ENCODE results near the gene TMEM140. TPM values are rescaled to one million over a fixed set of nuclear protein-coding genes. Genes with fewer than 3 reads are reported as not detected.
A peak's percentile ranks its signal among the peaks of the same experiment; 100 is the strongest.
"Not testable (repeated sequence)": the region's sequence is repeated elsewhere in the genome, so short reads cannot be mapped to it uniquely, and the experiment has no call there.

Gene TMEM140
- total RNA-seq, 1 donor from 2014 or later: 29.3 TPM

DNA sequence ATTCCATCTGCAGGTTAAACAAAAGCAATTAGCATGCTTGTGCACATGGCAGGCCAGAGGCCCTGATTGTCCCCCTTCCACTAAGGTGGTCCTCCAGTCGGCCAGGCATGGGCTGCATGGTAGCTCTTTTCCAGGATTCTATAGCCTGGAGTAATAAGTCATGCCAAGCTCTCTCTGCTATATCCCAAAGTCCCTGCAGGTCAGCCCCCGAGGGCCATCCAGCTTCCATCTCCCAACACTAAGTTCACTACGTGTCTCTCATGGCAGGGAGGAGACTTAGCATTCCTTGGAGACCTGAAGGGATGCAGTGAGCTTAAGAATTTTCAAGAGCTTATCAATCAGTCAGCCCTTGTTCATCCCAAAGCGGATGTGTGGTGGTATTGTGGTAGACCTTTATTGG lies 26.0 kb downstream of the TMEM140 start:
- not testable (repeated sequence) for DNase-seq (ENCODE audit: low read depth)

DNA sequence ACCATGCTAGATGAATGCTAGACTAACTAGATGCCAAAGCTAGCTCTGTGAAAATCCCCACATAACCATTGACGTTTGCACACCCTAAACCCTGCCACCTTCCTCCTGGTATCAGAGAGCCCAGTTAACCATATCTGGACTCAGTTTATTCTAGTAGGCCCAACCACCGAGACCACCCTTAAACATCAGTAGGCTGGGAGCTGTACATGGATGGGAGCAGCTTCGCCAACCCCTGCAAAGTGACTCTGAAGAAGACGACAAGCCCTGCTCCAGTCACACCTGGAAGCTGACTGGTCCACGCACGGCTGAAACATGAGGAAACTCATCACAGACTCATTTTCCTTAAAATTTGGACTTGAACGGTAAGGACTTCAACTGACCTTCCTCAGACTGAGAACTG lies 27.1 kb downstream of the TMEM140 start:
- DNase-seq (ENCODE audit: low read depth): no peak

DNA sequence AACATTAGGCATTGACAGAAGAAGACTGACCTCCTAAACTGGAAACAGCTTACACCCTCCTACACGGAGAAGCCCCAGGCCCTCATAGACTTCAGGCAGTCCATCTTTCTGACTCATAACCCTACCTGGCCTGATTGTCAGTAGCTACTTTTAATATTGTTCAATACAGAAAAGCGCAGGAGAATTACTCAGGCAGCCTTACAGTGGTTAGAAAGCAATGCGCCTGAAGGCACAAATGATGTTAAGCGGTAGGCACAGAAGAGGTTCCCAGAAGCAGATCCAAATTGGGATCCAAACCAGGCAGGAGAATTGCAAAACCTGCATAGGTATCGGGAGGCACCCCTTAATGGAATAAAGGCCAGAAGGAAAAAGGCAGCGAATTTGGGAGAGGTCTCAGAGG lies 28.1 kb downstream of the TMEM140 start:
- DNase-seq (ENCODE audit: low read depth): no peak

DNA sequence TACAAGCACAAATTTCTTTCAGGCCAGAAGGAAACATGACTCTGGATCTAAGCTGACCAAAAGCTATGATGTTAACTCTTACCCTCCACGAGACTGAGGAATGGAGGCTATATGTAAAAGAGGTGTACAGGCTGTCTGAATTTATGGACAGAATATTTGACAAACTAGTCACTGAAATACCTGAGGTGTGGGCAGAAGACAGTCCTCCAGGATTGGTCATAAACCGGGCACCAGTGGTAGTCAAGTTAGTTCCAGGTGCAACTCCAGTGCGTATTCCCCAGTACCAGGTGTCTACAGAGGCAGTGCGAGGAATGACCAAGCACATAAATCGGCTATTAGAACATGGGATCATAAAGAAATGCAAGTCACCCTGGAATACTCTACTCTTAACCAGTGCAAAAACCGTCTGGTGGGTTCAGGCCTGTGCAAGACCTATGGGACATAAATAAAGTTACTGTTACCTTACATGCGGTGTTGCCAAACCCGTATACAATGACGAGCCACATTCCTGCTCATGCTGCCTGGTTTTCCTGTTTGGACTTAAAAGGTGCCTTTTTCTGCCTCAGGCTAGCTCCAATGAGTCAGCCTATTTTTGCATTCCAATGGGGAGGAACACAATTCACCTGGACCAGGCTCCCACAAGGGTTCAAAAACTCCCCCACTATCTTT lies 29.3 kb downstream of the TMEM140 start:
- peak; percentile 87 for DNase-seq (ENCODE audit: low read depth)

DNA sequence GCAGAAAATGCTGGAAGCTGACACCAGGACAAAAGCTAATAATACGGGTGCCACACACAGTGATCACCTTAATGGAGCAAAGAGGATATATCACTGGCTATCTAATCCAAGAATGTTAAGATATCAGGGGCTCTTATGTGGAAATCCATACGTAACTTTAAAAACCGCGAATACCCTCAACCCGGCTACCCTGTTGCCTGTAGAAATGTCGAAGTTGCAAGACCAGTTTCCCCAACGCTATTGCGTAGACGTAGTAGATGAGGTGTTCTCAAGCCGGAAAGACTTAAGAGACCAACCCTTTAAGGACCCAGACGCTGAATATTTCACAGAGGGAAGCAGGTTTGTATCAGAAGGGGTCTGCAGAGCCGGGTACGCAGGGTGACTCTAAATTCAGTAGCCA lies 30.5 kb downstream of the TMEM140 start:
- DNase-seq (ENCODE audit: low read depth): no peak

DNA sequence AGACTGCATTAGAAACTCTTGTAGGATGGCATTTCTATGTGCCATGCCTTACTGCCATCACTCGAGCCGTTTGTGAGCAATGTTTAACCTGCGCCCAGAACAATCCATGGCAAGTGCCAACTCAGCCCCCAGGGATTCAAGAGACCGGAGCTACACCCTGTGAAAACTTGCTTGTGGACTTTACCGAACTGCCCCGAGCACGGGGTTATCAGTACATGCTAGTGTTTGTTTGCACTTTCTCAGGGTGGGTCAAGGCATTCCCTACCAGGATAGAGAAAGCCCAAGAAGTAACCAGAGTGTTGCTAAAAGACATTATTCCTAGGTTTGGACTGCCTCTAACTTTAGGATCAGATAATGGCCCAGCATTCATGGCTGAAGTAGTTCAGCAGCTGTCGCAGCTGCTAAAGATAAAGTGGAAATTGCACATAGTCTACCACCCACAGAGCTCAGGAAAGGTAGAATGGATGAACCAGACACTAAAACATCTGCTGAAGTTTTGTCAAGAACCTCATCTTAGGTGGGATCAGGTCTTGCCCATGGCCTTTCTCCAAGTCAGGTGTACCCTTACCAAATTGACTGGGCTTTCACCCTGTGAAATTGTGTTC lies 31.6 kb downstream of the TMEM140 start:
- DNase-seq (ENCODE audit: low read depth): no peak

DNA sequence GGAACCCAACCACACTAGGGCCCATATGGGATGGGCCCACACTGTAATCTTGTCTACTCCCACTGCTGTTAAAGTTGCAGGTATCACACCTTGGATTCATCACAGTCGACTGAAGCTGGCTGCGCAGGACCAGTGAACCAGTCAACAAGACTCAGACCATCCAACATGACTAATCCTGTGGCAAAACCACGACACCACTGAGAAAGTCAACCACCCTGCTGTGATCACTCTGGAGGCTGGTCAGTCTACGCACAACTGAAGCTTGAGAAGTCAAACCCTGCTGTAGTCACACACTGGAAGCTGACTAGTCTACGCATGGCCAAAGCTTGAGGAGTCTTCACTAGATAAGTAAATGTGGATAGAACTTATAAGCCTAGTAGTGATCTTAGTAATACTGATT lies 32.2 kb downstream of the TMEM140 start:
- peak; percentile 76 for DNase-seq (ENCODE audit: low read depth)

DNA sequence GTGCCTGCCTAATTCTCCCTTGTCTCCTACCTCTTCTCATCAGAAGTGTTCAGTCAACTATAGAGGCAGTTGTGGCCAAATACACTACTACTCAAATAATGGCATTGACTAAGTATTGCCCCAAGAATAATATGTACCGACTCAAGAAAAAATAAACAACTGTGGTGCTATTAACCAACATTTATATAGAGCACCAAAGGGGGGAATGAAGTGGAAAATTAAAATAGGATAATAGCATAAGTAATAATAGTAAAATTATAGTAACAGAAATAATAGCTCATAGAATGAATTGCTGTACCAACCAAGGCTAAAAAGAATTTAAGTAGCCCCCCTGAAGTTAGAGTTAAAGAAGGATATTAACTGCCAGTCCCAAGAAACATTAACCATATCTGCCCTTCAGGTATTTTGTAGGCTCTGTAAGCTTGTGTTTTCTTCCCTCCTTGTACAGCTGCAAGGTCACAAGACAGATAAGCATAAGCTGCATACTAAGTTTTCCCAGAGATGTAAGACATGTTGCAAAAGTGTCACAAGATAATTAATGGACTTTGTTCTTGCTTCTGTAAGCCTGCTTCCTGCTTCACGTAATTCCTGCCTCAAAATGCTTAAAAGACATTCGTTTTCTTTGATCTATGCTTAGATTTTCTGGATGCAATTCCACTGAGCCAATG lies 33.5 kb downstream of the TMEM140 start:
- DNase-seq (ENCODE audit: low read depth): no peak

DNA sequence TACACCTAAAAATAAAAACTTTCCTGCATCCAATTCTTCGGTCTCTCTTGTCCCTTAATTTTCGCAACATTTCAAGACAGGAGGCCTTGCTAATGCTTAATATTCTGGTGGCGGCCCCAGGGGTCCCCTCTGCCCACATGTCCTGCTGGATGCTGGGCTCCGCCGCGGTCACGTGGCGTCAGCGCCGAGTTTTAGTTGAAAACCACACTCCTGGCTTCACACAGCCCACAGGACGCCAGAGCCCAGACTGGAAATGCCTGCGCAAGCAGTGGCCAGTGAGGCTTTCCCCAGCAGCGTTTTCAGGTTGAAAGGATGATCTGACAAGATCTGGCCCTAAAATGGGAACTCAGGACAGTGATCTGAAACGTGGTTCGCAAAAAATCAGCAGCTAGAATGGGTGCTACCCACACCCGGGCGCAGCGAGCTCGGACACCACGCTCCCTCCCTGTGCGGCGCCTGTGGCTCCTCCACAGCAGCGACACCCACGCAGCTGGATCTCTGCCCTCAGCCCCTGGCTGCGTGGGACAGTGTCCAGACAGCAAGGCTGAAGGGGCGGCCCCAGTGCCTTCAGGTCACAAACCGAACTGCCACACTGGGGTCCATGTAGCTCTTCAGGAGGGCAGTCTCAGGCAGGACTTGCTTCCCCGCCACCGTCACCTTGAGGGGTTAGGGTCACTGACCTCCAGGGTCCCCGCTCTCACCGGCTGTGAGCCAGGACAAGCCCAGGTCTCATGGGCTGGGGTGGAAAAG lies 34.2 kb downstream of the TMEM140 start:
- DNase-seq (ENCODE audit: low read depth): no peak

DNA sequence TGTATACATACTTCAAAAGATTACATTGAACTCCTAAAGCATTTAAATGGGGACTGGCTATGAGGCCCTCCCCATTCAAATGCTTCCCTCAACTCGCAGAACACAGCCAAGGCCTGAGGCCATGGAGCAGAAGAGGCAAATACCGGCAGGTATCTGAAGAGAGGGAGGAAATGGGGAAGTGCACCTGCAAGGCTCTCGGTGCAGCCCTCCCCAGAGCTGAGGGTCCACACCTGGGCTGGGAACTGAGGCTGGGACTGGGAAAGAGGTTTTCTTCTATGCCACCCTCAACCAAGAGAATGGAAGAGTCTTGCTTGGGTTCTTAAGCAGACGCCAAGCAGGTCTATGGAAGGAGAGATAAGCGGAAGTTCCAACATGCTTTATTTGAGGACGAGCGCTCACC lies 35.6 kb downstream of the TMEM140 start:
- DNase-seq (ENCODE audit: low read depth): no peak

DNA sequence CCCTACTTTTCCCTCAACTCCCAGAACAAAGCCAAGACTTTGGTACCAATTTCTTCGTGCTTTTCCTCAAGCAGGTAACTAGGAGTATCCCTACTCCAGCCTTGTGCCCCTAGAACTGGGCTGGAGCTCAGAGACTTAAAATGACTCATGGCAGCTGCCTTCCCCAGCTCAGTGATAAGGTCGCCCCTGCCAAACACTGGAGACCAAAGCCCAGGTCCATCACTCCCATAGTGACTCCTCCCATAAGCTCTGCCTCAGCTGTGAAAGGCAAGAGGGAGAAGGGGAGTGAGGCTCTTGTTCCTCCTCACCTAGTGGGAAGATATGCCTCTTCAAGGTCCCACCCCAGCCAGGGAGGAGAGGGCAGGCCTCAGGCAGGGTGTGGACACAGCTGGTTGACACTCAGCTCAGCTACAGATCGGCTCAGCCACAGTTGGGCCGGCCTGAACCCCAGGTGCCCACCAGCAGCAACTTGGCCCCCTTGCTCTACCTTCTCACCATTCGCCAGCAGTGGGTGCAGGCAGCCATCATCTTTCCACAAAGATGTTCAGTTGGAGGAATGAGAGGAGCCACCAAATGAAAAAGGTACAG lies 36.5 kb downstream of the TMEM140 start:
- DNase-seq (ENCODE audit: low read depth): no peak

DNA sequence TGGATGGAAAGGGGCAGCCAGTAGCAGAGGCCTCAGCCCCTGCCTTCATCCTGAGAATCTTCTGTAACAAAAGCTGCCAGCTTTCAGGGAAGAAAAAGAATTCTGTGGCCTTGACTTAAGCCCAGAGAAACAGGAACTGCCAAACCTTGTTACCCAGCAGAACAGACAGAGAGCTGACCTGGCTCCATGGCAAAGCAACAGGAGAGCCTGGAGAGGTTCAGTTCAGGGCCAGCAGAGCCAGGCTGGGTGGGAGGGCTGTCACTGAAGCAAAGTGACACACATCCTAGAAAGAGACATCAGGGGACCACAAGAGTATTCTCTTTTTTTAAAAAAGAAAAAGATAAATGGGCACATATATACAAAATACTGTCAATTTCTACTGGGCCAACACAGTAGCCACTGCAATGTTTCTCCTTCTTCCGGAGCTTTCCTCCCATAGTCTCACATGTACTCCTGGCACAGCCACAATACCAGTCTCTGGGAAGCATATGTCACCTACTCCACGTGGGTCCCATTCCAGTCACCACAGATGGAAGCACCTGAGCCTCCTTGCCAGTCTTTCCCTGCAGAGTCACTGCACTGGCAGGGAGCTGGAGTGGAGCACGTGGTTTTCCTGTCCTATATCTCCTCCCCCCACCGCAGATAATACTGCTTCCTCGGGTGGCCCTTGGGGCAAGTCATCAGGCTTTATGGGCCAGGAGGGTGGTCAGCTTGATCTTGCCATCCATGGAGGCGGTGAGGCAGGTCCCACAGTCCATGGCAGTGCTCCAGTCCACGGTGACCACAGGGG lies 37.8 kb downstream of the TMEM140 start:
- DNase-seq (ENCODE audit: low read depth): no peak

DNA sequence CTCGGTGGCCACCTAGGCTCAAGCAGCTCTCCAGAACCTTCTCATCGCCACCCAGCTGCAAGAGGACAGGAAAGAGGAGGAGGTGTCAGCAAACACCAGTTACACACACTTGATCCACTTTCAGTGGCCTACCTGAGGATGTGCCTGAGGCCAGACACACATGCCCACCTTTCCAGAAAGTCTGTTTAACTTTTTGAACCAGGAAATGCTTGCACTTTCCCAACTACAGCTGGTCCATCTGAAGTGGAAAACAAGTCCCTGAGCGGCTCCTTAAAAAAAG lies 38.3 kb downstream of the TMEM140 start:
- DNase-seq (ENCODE audit: low read depth): no peak

DNA sequence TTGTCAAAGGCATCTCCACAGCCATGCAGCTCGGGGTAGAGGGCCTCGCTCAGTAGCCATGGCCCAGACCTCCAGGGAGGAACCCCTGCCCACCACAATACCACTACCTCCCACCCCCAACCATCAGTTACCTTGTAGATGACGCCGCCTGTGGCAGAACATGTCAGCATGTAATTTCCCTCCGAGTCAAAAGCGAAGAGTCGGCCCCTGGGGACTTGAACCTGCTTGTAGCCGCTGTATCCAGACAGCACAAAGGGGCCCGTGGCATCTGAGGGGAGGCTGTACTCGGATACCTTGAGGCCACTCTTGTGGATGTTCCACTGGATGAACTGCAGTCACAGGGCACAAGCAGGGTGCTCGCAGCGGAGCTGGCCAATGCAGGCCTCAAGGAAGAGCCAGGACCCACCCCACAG lies 39.0 kb downstream of the TMEM140 start:
- DNase-seq (ENCODE audit: low read depth): no peak

DNA sequence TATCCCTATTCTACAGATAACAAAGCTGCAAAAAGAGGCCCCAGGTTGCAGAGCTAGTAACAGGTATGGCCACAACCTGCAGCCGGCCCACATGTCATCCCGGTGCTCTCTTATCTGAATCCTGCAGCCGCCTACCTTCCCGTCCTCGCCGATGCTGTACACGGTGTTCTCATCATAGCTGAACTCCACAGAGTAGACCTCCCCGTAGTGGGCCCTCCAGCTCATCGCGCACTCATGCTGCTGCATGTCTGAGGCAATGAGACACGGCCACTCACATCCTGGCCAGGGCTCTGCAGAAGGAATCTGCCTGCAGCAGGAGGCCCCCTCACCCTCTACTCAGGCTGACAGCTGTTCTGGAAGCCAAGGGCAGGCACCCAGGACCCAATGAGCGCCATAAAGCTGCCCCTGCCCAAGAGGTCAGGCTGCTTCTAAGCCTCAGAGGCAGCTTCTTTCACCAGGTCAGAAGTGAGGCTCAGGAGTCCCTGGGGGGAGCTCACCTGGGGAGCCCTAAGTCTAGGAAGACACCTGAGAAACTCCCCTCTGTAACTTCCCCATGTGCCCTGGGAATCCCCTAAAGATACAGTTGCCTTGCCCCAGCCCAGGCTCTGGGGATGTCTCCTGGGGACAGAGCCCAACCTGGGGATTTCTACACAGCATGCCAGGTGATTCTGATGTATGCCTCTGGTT lies 40.6 kb downstream of the TMEM140 start:
- no peak for DNase-seq (ENCODE audit: low read depth)

DNA sequence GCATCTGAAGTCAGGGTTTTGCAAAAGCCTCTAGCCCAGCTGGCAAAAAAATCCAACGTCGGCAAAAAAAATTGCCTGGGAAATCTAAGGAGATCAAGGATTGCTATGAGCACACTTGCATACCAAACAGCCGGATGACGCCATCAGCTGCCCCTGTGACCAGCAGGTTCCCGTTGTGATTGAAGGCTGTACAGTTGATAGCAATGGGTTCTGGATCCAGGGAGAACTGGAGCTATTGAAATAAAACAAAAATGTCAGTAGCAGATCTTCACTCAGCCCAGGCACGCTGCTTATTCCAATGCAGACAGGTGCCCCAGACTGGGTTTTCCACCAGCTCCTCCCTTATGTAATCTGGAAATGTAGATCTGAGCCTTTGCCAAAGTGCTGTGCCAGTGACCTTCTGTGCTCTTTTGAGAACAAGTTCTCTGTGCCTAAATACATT lies 41.4 kb downstream of the TMEM140 start:
- DNase-seq (ENCODE audit: low read depth): no peak

DNA sequence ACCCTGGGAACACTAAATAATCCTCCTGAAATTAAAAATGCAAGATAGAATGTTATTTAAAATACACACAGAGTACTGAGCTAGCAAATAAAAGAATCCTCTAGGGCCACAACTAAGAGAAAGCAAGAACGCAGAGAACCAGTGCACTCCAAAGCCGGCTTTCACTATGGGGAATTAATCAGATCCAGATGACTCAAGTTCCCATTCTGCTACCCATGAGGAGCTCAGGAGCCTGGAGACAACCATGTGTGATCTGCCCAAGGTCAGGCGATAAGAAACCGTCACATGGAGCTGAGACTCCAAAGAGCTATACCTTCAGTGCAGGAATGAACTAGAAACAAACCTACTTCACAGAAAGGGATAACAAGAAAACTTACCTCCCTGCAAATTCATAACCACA lies 42.1 kb downstream of the TMEM140 start:
- no peak for DNase-seq (ENCODE audit: low read depth)

DNA sequence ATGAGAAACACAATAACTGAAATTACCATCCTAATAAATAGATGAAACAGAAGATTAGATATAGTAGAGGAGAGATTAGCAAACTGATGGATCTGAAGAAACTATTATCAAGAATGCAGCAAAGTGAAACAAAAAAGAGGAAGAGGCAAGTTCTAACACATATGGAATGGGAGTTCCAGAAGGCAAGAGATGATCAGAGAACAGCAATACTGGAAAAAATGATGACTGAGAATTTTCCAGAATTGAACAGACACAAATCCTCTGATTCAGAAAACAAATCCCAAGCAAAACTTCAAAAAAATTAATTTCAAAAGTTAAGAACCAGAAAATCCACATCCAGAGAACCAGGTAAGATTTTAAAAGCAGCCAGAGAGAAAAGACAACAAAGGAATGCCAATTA lies 42.8 kb downstream of the TMEM140 start:
- no peak for DNase-seq (ENCODE audit: low read depth)

DNA sequence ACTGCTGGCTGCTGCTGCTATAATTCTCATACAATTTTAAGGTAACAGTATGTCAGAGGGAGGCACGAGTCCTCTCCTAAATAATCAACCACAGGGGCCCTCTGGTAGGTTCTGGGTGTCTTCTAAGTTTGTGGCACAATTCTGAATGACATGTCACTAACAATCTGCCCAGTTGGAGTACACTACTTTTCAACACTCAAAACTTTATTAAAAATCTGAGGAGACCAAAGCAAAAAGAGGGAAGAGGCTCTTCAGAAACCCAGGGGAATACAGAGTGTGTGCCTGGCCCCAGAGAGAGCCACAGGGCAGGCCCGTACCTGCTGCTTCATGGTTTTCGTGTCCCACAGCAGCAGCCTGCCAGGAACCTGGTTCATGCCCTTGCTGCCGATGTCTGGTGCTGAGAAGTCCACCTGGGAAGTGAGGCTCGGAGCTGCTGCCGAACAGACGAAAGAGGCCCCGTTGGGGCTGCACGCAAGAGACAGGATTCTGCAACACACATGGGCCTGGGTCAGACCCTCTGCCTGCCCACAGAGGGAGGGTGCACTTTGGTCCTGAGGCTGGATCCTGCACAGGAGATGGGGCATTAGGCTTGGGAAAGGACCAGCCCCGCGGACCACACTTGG lies 45.2 kb downstream of the TMEM140 start:
- no peak for DNase-seq (ENCODE audit: low read depth)

DNA sequence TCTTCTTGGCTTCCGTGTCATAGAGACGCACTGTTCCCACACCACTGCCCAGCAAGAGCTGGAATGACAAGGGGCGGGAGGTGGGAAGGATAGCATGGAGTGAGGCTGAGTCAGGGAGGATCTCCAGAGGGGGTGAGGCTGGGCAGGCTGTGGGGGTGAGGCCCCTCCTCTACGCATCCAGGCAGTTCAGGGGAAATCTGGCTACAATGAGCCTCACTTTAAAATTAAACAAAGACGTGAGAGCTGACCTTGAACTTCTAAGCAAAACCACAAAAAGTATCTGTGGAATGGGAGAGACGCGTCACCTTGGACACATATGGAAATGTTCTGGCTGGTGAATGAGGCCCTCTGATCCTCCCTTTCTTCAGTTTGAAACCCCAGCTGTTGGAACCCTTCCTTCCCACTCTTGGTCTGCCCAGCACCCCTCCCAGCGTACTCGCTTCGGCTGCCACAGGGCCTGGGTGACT lies 45.8 kb downstream of the TMEM140 start:
- no peak for DNase-seq (ENCODE audit: low read depth)
